GM13977 (cell line): ENCODE data around the gene GTPBP4.

Source experiments
- DNase-seq: peaks from one replicate; pipeline ENCODE4 v3.0.0; 2012; ENCODE audit warnings: low spot score
- CTCF ChIP-seq: IDR thresholded peaks from 2 replicates; pipeline ENCODE4 v1.5.1; 2012; ENCODE audit warnings: mild to moderate bottlenecking, control low read depth; ENCODE audit not compliant: insufficient read depth; ENCODE audit errors: extremely low read depth, missing control alignments
- in situ Hi-C: fragments of 300-500 bp; cut with MboI; formaldehyde crosslinking; loops from one replicate; pipeline ENCODE4 v1.12.0; 2022; ENCODE audit warnings: low sequenced_read_pairs, low pct_unique_long_range_greater_than_20kb, mixed read lengths, inconsistent platforms; ENCODE audit not compliant: unreplicated experiment

GTPBP4 gene

GRCh38 chr10:947881-948280 lies 40.4 kb upstream of the GTPBP4 start:
- in situ Hi-C loops = no loop called here
- no peak for TF ChIP-seq CTCF

DNA sequence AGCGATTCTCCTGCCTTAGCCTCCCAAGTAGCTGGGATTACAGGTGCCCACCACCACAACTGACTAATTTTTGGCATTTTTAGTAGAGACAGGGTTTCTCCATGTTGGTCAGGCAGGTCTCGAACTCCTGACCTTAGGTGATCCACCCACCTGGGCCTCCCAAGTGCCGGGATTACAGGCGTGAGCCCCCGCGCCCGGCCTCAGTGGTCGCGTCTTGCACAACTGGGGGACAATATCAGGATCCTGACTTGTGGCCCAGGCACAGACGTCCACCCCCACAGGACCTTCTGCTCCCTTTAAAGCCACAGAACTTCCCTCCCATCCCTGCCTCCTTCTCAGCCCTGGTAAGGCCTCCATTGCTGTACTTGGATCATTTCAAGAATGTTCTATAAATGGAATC lies 39.9 kb upstream of the GTPBP4 start:
- TF ChIP-seq CTCF = no peak
- in situ Hi-C loops = no loop called here

More at GRCh38 chr10:947881-948280, 40.4 kb upstream of the GTPBP4 start:
- no peak for DNase-seq

DNA sequence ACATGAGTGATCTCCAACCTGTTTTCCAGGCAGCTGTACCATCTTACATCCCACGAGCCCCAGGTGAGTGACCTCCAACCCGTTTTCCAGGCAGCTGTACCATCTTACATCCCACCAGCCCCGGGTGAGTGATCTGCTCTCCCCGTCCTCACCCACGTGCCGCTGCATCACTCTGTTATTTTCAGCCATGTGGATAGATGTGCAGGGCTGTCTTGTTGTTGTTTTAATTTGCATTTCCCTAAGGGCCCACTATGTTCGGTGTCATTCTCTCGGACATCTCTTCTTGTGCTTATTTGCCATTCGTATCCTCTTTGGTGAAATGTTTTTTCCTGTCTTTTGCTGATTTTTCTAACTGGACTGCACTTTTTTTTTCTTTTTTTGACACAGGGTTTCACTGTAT lies 38.8 kb upstream of the GTPBP4 start:
- DNase-seq = no peak
- no peak for TF ChIP-seq CTCF
- in situ Hi-C loops = no loop called here

More for the DNA sequence above, 39.9 kb upstream of the GTPBP4 start:
- DNase-seq = no peak

DNA sequence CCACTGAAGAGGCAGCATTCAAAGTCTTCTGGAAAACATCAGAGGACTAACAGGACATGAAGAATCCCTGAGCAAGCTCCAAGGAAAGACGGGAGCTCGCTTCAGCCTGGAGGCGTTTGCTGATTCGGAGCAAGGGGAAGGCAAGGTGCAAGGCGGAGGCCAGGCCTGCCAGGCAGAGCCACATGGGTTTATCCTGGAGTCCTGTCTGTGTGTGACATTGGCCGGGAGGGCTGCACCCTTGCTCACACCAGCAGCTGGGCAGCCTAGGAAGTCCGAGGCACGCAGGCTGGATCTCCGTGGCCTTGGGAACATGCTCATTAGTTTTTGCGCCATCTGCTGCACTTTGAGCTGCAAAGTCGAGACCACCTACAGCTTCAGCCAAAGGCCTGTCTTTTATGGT lies 34.4 kb upstream of the GTPBP4 start:
- in situ Hi-C loops = no loop called here

DNA sequence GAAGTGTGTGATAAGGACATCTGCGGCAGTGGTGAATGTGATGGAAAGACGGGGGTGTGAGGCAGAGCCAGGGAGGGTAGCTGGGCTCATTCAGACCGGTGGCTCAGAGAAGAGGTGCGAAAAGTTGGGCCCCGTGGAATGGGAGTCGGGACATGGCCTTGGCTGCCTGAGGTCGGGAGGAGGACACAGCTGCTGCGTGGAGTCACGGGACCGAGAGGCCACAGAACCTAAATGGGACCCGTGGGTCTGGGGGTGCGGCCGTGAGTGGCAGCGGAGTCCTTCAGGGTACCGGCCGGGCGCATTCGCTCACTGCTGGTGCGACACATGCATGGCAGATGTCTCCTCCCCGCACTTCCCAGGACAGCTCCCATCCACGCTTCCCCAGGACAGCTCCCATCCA lies 33.8 kb upstream of the GTPBP4 start:
- TF ChIP-seq CTCF = no peak
- no peak for DNase-seq
- in situ Hi-C loops = no loop called here

More for the DNA sequence above, 34.4 kb upstream of the GTPBP4 start:
- no peak for TF ChIP-seq CTCF
- no peak for DNase-seq

GRCh38 chr10:955127-955819 lies 33.0 kb upstream of the GTPBP4 start:
- no peak for TF ChIP-seq CTCF
- no peak for DNase-seq
- in situ Hi-C loops = no loop called here
